ENCODE data around the gene ADGRD1. TPM values are rescaled to one million over a fixed set of nuclear protein-coding genes. Genes with fewer than 3 reads are reported as not detected.

ADGRD1 gene
- total RNA-seq, 1 experiment from 2014 or later, result 0.77 TPM

DNA sequence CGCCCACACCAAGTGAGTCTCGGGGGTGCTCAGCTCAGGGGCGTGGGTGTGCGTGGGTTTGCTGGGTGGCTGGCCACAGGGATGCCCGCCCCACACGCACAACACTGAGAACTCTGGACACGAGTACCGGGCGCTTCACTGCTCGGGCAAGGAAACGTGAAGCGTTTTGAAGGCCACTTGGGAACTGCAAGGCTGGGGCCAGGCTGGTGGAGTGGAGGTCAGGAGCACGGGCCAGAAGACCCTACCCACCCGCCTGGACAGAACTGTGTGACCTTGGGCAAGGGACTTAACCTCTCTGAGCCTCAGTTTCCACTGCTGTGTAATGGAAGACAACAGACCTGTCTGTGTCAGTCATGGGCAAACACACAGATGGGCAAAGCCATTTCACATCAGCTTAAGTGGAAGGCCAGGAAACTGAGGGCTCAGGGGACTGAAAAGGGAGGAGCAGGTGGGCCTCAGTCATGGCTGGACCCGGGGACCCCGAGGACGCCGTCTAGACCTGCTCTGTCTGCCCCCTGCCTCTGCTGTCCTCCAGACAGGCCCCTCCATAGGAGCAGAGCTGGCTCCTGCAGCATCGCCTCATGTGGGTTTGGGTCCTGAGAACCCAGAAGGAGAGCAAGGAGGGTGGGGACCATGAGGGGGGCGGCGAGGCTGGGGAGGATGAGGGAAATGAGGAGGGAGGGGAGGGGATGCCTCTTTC lies 52.5 kb downstream of the ADGRD1 start (continued):
- TF ChIP-seq, protein P1, sequence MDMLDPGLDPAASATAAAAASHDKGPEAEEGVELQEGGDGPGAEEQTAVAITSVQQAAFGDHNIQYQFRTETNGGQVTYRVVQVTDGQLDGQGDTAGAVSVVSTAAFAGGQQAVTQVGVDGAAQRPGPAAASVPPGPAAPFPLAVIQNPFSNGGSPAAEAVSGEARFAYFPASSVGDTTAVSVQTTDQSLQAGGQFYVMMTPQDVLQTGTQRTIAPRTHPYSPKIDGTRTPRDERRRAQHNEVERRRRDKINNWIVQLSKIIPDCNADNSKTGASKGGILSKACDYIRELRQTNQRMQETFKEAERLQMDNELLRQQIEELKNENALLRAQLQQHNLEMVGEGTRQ (CRISPR knock-in tag; IDR thresholded peaks at IDR 0.05), result no peak
- TF ChIP-seq, protein P2, sequence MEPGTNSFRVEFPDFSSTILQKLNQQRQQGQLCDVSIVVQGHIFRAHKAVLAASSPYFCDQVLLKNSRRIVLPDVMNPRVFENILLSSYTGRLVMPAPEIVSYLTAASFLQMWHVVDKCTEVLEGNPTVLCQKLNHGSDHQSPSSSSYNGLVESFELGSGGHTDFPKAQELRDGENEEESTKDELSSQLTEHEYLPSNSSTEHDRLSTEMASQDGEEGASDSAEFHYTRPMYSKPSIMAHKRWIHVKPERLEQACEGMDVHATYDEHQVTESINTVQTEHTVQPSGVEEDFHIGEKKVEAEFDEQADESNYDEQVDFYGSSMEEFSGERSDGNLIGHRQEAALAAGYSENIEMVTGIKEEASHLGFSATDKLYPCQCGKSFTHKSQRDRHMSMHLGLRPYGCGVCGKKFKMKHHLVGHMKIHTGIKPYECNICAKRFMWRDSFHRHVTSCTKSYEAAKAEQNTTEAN (CRISPR knock-in tag; IDR thresholded peaks at IDR 0.05), result no peak
- TF ChIP-seq GABPB1 (CRISPR knock-in tag; IDR thresholded peaks at IDR 0.05), result no peak
- TF ChIP-seq, protein P3, sequence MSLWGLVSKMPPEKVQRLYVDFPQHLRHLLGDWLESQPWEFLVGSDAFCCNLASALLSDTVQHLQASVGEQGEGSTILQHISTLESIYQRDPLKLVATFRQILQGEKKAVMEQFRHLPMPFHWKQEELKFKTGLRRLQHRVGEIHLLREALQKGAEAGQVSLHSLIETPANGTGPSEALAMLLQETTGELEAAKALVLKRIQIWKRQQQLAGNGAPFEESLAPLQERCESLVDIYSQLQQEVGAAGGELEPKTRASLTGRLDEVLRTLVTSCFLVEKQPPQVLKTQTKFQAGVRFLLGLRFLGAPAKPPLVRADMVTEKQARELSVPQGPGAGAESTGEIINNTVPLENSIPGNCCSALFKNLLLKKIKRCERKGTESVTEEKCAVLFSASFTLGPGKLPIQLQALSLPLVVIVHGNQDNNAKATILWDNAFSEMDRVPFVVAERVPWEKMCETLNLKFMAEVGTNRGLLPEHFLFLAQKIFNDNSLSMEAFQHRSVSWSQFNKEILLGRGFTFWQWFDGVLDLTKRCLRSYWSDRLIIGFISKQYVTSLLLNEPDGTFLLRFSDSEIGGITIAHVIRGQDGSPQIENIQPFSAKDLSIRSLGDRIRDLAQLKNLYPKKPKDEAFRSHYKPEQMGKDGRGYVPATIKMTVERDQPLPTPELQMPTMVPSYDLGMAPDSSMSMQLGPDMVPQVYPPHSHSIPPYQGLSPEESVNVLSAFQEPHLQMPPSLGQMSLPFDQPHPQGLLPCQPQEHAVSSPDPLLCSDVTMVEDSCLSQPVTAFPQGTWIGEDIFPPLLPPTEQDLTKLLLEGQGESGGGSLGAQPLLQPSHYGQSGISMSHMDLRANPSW (CRISPR knock-in tag; conservative IDR thresholded peaks at IDR 0.05; ENCODE audit: low read depth), result no peak

DNA sequence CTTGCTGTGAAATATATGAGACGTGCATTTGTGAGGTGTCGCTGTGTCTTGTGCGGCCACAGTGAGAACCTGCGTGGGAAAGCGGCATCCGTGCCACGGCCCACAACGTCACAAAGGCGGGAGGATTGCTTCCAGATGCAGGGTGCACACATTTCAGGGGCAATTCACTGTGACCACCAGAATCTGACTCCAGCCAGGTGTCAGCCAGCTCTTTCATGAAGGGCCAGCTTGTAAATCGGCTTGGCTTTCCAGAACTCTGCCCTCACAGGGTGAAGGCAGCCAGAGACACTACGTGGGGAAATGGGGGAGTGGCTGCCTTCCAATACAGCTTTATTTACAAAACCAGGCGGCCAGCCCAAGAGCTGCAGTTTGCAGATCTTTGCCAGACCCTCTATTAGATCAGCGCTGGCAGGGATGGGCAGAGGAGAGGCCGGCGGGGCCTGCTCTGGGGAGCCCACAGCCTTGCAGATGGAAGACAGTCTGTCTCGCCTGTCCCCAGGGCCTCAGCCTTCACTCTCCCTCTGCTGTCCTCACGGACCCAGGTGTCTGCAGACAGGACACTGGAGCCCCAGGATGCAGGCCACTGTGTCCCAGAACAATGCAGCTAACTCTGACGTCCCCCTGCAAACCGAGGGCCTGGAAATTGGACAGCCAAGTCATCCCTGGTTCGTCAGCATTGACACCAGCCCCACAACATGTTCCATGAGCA lies 53.5 kb downstream of the ADGRD1 start:
- DNase-seq (ENCODE audit: low spot score) (no peak), ATAC-seq (no peak)
- Mint-ChIP-seq H3K9me3 (no peaks in the 10 kb centered on the region), H3K27ac (no peak overlapping the region), H3K4me3 (no peak overlapping the region), H3K27me3 (ENCODE audit: low read depth) (no peaks in the 10 kb centered on the region), H3K4me1 (no peaks in the 10 kb centered on the region), H3K36me3 (no peaks in the 10 kb centered on the region)
- CTCF ChIA-PET, result interaction anchor here (0.6 to 1.1 kb wide), 2 partner anchors 91 to 114 kb away, joined by 3 to 7 read pairs; no protein-coding TSS in a partner anchor
- POLR2A ChIA-PET, result no interaction called here
- TF ChIP-seq IRF2 (CRISPR knock-in tag; IDR thresholded peaks at IDR 0.05; ENCODE audit: borderline replicate concordance, low read depth) (no peak), NFATC4 (CRISPR knock-in tag; IDR thresholded peaks at IDR 0.05) (no peak), SMAD3 (CRISPR knock-in tag; IDR thresholded peaks at IDR 0.05; ENCODE audit: borderline replicate concordance) (no peak), FOXP1 (CRISPR knock-in tag; IDR thresholded peaks at IDR 0.05; ENCODE audit: borderline replicate concordance) (no peak), ZNF138 (CRISPR knock-in tag; conservative IDR thresholded peaks at IDR 0.05) (no peak), ZNF416 (CRISPR knock-in tag; IDR thresholded peaks at IDR 0.05) (no peak), SMAD4 (CRISPR knock-in tag; IDR thresholded peaks at IDR 0.05) (no peak), RELA (CRISPR knock-in tag; IDR thresholded peaks at IDR 0.05; ENCODE audit: borderline replicate concordance) (no peak), ZNF263 (CRISPR knock-in tag; IDR thresholded peaks at IDR 0.05; ENCODE audit: low read depth) (no peak)
- TF ChIP-seq, protein P4, sequence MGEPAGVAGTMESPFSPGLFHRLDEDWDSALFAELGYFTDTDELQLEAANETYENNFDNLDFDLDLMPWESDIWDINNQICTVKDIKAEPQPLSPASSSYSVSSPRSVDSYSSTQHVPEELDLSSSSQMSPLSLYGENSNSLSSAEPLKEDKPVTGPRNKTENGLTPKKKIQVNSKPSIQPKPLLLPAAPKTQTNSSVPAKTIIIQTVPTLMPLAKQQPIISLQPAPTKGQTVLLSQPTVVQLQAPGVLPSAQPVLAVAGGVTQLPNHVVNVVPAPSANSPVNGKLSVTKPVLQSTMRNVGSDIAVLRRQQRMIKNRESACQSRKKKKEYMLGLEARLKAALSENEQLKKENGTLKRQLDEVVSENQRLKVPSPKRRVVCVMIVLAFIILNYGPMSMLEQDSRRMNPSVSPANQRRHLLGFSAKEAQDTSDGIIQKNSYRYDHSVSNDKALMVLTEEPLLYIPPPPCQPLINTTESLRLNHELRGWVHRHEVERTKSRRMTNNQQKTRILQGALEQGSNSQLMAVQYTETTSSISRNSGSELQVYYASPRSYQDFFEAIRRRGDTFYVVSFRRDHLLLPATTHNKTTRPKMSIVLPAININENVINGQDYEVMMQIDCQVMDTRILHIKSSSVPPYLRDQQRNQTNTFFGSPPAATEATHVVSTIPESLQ (CRISPR knock-in tag; IDR thresholded peaks at IDR 0.05), result no peak
- TF ChIP-seq, protein P5, sequence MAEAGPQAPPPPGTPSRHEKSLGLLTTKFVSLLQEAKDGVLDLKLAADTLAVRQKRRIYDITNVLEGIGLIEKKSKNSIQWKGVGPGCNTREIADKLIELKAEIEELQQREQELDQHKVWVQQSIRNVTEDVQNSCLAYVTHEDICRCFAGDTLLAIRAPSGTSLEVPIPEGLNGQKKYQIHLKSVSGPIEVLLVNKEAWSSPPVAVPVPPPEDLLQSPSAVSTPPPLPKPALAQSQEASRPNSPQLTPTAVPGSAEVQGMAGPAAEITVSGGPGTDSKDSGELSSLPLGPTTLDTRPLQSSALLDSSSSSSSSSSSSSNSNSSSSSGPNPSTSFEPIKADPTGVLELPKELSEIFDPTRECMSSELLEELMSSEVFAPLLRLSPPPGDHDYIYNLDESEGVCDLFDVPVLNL (CRISPR knock-in tag; IDR thresholded peaks at IDR 0.05; ENCODE audit: borderline replicate concordance, low read depth), result no peak
- TF ChIP-seq, protein P6, sequence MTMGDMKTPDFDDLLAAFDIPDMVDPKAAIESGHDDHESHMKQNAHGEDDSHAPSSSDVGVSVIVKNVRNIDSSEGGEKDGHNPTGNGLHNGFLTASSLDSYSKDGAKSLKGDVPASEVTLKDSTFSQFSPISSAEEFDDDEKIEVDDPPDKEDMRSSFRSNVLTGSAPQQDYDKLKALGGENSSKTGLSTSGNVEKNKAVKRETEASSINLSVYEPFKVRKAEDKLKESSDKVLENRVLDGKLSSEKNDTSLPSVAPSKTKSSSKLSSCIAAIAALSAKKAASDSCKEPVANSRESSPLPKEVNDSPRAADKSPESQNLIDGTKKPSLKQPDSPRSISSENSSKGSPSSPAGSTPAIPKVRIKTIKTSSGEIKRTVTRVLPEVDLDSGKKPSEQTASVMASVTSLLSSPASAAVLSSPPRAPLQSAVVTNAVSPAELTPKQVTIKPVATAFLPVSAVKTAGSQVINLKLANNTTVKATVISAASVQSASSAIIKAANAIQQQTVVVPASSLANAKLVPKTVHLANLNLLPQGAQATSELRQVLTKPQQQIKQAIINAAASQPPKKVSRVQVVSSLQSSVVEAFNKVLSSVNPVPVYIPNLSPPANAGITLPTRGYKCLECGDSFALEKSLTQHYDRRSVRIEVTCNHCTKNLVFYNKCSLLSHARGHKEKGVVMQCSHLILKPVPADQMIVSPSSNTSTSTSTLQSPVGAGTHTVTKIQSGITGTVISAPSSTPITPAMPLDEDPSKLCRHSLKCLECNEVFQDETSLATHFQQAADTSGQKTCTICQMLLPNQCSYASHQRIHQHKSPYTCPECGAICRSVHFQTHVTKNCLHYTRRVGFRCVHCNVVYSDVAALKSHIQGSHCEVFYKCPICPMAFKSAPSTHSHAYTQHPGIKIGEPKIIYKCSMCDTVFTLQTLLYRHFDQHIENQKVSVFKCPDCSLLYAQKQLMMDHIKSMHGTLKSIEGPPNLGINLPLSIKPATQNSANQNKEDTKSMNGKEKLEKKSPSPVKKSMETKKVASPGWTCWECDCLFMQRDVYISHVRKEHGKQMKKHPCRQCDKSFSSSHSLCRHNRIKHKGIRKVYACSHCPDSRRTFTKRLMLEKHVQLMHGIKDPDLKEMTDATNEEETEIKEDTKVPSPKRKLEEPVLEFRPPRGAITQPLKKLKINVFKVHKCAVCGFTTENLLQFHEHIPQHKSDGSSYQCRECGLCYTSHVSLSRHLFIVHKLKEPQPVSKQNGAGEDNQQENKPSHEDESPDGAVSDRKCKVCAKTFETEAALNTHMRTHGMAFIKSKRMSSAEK (CRISPR knock-in tag; IDR thresholded peaks at IDR 0.05; ENCODE audit: borderline replicate concordance), result no peak
- TF ChIP-seq, protein P7, sequence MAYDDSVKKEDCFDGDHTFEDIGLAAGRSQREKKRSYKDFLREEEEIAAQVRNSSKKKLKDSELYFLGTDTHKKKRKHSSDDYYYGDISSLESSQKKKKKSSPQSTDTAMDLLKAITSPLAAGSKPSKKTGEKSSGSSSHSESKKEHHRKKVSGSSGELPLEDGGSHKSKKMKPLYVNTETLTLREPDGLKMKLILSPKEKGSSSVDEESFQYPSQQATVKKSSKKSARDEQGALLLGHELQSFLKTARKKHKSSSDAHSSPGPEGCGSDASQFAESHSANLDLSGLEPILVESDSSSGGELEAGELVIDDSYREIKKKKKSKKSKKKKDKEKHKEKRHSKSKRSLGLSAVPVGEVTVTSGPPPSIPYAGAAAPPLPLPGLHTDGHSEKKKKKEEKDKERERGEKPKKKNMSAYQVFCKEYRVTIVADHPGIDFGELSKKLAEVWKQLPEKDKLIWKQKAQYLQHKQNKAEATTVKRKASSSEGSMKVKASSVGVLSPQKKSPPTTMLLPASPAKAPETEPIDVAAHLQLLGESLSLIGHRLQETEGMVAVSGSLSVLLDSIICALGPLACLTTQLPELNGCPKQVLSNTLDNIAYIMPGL (CRISPR knock-in tag; IDR thresholded peaks at IDR 0.05), result no peak
- TF ChIP-seq, protein P8, sequence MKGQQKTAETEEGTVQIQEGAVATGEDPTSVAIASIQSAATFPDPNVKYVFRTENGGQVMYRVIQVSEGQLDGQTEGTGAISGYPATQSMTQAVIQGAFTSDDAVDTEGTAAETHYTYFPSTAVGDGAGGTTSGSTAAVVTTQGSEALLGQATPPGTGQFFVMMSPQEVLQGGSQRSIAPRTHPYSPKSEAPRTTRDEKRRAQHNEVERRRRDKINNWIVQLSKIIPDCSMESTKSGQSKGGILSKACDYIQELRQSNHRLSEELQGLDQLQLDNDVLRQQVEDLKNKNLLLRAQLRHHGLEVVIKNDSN (CRISPR knock-in tag; IDR thresholded peaks at IDR 0.05), result no peak

All from WTC11 (cell line).